IMR-90 (cell line): Measurements from ENCODE around the gene TRPM1. TPM values are rescaled to one million over a fixed set of nuclear protein-coding genes. Genes with fewer than 3 reads are reported as not detected.

ENCODE experiments used
- CHD1 ChIP-seq: IDR thresholded peaks from 2 replicates; pipeline ENCODE4 v1.6.1; 2012; ENCODE audit warnings: low read depth, low read length, improper control_type of control experiment
- ELK1 ChIP-seq: fragments of 150-350 bp; IDR thresholded peaks from 2 replicates; pipeline ENCODE4 v1.6.1; 2016; ENCODE audit warnings: low read depth, mild to moderate bottlenecking, low read length, moderate library complexity, borderline replicate concordance
- FOS ChIP-seq: fragments of 150-350 bp; IDR thresholded peaks from 2 replicates; pipeline ENCODE4 v1.6.1; 2016; ENCODE audit warnings: low read depth, low read length
- MAZ ChIP-seq: IDR thresholded peaks from 2 replicates; pipeline ENCODE4 v1.6.1; 2012; ENCODE audit warnings: low read depth, mild to moderate bottlenecking, low read length, improper control_type of control experiment, moderate library complexity, borderline replicate concordance
- POLR2A ChIP-seq: IDR thresholded peaks from 2 replicates; pipeline ENCODE4 v1.6.1; 2012; ENCODE audit warnings: mild to moderate bottlenecking, low read depth, low read length
- RFX5 ChIP-seq: IDR thresholded peaks from 2 replicates; pipeline ENCODE4 v1.8.0; 2012; ENCODE audit warnings: low read depth, mild to moderate bottlenecking, low read length, moderate library complexity
- microRNA-seq, 2 experiments: library from miRNA; stranded (forward) in 1 of 2; unstranded in 1 of 2; fragments of 10-50 nt in 1 of 2; fragments of <30 nt in 1 of 2; gene quantifications in 1 of 2; microRNA quantifications in 1 of 2; one replicate each; pipeline versions ENCODE3 to v1.1.0; 2013 to 2020; ENCODE audit not compliant: insufficient read depth in 1 of 2, insufficient read length in 1 of 2, unreplicated experiment in 1 of 2
- polyA plus RNA-seq, 3 experiments: library from polyadenylated mRNA; depleted of rRNA; stranded (reverse); fragments of >200 nt; gene quantifications; 2 replicates each; pipeline ENCODE4 v1.2.3, GENCODE V29; 2012; ENCODE audit warnings: low replicate concordance in 1 of 3
- small RNA-seq, 5 experiments: library from RNA; depleted of rRNA; stranded (forward); fragments of <200 nt; gene quantifications; one replicate each; pipeline ENCODE3, GENCODE V24; 2012
- total RNA-seq: library from RNA; depleted of rRNA; stranded (reverse); fragments of >200 nt; gene quantifications from 2 replicates; pipeline ENCODE4 v1.2.3, GENCODE V29; 2012; rRNA removed

The TRPM1 gene
- total and polyA plus RNA-seq, 2 of the 4 experiments (the other 2 are of a cell fraction) = not detected

GRCh38 chr15:30953183-30953582, 148.3 kb downstream of the TRPM1 start (continued):
- TF ChIP-seq CHD1 (no peak), RFX5 (no peak), MAZ (no peak), ELK1 (no peak), POLR2A (no peak), FOS (no peak)

Small RNA genes lying within 50 kb of the gene (microRNA-seq; reads per million reads assigned to microRNA genes)
- gene MIR211 (ENCODE audit: insufficient read depth in 1 of 2, insufficient read length in 1 of 2, unreplicated experiment in 1 of 2) (0 reads per million in 2 experiments), gene RNU6-466P (ENCODE audit: insufficient read depth, insufficient read length) (not detected)

Small RNA genes lying within 50 kb of the gene (small RNA-seq; reads per million reads assigned to genes)
- gene MIR211 (0 reads per million in 5 experiments), gene RNU6-466P (0 reads per million in 5 experiments)

Other genes starting within 250 kb of the TRPM1 start
- 12.4 and 15.0 TPM in 2 replicates for gene FAN1, start 197.8 kb downstream of the TRPM1 start, total RNA-seq
- 5.9 and 7.6 TPM in 2 replicates for gene FAN1, start 197.8 kb downstream of the TRPM1 start, polyA plus RNA-seq (2012; rRNA removed)
- gene MTMR10, start 110.1 kb downstream of the TRPM1 start, total RNA-seq = 13.8 and 22.5 TPM in 2 replicates
- 9.9 and 11.2 TPM in 2 replicates for gene MTMR10, start 110.1 kb downstream of the TRPM1 start, polyA plus RNA-seq (2012; rRNA removed)
- 9.5 and 10.8 TPM in 2 replicates for gene KLF13, start 225.1 kb upstream of the TRPM1 start, total RNA-seq
- 10.6 and 11.8 TPM in 2 replicates for gene KLF13, start 225.1 kb upstream of the TRPM1 start, polyA plus RNA-seq (2012; rRNA removed)